DND-41 (cell line): ENCODE measurements around the gene BLVRA.

Experiments
- EZH2 ChIP-seq: IDR thresholded peaks from 3 replicates; pipeline ENCODE4 v1.6.1; 2012; ENCODE audit warnings: borderline replicate concordance, low read depth, mild to moderate bottlenecking, moderate library complexity, low read length, inconsistent platforms; ENCODE audit not compliant: severe bottlenecking
- TF ChIP-seq, protein P1 (sequence below): IDR thresholded peaks from 2 replicates; pipeline ENCODE4 v1.5.1; 2012; ENCODE audit warnings: borderline replicate concordance, low read length, moderate library complexity, mild to moderate bottlenecking; ENCODE audit not compliant: poor library complexity, severe bottlenecking; ENCODE audit errors: extremely low read depth

DNA sequence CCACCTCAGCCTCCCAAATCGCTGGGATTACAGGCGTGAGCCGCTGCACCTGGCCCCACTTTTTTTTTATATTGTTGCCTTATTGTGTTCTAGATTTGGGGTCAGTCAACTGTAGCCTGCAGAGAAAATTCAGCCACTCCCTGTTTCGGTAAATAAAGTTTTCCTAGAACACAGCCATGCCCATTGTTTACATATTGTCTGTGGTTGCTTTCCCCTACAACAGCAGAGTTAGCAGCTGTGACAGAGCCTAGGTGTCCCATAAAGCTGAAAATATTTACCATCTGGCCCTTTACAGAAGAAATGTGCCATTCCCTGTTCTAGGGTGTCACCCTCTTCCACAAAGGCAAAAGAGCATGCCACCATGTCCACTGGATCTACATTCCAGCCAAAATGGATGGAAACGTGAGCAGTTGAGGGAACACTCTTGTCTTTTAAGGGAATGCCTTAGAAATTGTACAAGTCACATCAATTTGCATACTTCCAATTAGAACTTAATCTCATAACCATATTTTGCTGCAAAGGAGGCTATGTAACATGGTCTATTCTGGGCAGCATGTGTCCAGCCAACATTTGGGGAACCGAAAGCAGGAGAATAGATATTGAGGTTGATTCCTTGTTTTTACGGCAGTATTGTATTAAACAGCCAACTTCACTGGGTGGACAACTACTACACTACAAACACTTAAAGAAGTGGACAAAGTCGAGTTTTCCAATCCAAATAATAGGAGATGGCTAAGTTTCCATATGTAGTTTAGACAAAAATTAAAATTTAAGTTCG, 11.0 kb upstream of the BLVRA start:
- TF ChIP-seq, protein P1, sequence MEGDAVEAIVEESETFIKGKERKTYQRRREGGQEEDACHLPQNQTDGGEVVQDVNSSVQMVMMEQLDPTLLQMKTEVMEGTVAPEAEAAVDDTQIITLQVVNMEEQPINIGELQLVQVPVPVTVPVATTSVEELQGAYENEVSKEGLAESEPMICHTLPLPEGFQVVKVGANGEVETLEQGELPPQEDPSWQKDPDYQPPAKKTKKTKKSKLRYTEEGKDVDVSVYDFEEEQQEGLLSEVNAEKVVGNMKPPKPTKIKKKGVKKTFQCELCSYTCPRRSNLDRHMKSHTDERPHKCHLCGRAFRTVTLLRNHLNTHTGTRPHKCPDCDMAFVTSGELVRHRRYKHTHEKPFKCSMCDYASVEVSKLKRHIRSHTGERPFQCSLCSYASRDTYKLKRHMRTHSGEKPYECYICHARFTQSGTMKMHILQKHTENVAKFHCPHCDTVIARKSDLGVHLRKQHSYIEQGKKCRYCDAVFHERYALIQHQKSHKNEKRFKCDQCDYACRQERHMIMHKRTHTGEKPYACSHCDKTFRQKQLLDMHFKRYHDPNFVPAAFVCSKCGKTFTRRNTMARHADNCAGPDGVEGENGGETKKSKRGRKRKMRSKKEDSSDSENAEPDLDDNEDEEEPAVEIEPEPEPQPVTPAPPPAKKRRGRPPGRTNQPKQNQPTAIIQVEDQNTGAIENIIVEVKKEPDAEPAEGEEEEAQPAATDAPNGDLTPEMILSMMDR: no peak
- no peak for TF ChIP-seq EZH2
